Measurements from ENCODE around the gene TOM1L2.
A peak's percentile ranks its signal among the peaks of the same experiment; 100 is the strongest.
"Not testable (repeated sequence)": the region's sequence is repeated elsewhere in the genome, so short reads cannot be mapped to it uniquely, and the experiment has no call there.

TOM1L2 gene

DNA sequence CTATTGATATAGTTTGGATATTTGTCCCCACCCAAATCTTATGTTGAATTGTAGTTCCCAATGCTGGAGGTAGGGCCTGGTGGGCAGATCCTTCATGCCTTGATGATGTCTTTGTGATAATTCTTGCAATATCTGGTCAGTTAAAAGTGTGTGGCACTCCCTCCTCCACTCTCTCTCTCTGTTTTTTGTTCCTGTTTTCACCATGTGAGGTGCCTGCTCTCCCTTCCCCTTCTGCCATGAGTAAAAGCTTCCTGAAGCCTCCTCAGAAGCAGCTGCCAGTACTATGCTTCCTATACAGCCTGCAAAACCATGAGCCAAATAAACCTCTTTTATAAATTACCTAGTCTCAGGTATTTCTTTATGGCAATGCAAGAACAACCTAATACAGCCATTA lies 47.3 kb downstream of the TOM1L2 start:
- no peak for DNase-seq (ENCODE audit: low spot score)
- FAIRE-seq = no peak

DNA sequence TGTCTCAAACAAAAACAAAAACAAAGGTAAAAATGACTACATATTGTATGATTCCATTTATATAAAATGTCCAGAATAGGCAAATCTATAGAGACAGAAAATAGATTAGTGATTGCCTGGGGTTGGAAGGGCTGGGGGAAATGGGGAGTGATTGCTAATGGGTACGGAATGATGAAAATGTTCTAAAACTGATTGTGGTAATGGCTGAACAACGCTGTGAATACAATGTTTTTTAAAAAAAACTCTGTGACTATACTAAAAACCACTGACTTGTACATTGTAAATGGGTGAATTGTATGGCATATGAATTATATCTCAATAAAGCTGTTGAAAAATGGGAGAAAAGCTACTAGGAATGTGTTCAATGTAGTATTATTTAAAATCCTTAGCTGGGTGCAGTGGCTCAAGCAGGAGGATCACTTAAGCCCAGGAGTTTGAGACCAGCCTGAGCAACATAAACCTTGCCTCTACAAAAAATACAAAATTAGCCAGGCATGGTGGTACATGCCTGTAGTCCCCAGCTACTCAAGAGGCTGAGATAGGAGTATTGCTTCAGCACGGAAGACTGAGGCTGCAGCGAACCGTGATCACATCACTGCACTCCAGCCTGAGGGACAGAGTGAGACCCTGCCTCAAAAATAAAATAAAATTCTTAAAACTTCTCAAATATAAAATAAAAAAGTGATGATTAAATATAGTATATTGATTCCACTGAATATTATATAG lies 47.9 kb downstream of the TOM1L2 start:
- FAIRE-seq = no peak
- DNase-seq (ENCODE audit: low spot score) = no peak

DNA sequence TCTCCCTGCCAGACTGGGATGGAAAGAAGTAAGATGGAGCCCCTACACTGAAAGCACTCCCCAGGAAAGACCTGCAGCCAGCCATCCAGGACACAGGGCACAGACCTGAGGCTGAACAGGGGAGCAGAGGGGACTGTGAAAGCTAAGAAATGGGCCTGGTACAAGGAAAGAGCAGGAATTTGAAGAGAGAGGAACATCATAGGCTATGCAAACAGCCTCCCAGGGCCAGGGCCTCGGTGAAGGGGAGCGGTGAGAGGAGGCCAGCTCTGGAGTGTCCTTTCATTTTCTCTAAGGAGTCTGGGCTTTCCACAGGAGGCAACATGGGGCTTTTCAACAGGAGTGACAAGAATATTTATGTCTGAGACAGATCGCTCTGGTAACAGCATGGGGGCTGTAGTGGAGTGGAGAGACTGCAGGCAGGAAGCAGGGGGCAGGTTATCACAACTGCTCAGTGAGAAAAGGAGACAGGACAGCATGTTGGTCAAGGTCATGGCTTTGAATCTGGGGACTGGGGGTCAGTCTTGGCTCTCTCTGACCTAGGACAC lies 50.1 kb downstream of the TOM1L2 start:
- DNase-seq (ENCODE audit: low spot score) (peak; percentile 24), FAIRE-seq (no peak)

DNA sequence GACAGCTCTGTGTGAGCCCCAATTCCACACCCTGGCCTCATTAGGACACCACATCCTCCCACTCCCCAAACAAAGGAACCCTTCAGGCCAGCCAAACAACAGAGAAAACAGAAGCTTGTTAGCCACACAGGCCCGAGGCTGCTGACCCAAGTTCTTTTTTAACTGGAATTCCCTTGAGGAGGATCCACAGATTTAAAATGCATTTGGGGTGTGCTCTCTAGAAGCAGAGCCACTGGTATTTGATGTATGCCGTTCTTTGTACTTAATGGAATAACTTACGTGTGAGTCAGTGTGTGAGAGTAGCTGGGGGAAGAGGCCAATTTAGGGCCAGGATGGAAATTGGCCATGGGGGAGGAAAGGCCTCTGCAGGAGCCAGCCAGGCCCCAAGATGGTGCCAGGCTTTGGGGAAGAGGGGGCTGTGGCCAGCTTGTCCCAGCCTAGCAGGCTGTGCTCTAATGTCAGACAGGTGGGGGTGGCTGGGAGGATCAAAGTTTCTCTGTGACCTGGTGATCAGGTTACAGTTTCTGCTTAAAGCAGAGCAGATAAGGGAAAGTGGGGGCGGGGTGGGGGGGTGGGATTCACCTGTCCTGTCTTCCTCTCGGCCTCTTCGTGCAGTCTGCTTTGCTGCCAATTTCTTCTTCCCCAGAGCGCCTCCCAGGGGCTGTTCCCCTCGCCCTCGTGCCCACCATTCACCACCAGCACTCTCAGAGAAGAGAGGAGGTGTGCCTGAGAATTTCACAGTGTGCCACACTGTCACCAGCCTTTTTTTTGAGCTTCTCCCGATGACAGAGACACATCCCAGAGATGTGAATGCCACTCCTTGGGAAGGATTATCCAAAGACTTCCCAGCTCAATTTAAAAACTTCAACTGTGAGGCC lies 50.8 kb downstream of the TOM1L2 start:
- FAIRE-seq = peak; percentile 30
- peak; percentile 85 for DNase-seq (ENCODE audit: low spot score)

DNA sequence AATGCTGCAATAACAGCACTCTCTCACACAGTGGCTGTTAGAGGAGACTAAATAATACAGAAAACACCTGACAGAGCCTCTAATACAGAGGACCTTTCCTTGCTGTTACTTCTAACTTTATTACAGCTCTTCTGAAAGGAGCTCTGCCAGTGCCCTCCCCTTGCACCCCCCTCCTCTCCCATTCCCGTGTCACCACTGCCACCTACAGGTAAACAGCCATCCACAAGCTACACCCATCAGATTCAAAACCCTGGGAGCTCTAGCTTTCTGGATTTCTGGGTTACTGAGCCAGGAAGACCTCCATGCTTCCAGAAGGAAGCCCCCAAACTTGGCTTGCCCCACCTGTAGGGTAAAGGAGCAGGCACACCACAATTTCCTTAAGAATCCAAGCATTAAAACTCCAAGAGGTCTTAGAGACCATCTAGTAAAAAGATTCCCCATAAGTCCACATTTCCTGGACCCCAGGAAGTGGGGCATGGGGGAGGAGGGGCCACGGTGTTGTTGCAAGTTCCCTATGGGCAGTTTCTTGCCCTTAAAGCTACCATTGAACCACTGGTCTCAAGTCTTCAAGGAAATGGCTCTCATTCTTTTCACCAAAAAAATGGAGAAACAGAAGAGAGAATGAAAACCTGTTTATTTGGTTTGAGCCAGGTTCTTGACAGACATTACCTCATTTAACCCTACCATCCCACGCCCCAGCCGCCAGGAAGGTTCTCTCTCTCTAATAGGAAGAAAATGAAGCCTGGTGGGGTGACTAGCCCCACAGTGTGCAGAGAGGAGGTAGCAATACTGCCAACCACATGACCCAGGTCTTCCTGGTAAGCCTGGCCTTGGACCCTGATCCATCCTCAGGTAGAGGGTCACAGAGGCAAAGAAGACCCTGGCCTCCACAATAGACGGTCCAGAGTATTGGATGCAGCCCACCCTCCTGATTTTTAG lies 52.8 kb downstream of the TOM1L2 start:
- DNase-seq (ENCODE audit: low spot score) = peak; percentile 39
- no peak for FAIRE-seq

DNA sequence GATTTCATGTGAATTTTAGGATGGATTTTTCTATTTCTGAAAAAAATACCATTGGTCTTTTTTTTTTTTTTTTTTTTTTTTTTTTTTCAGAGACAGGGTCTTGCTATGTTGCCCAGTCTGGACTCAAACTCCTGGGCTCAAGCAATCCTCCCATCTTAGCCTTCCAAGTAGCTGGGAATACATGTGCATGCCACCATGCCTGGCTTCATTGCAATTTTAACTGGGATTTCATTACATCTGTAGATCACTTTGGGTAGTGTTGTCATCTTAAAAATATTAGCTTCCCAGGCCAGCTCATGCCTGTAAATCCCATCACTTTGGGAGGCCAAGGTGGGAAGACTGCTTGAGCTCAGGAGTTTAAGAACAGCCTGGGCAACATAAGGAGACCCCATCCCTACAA lies 54.8 kb downstream of the TOM1L2 start:
- DNase-seq (ENCODE audit: low spot score) (no peak), FAIRE-seq (no peak)

DNA sequence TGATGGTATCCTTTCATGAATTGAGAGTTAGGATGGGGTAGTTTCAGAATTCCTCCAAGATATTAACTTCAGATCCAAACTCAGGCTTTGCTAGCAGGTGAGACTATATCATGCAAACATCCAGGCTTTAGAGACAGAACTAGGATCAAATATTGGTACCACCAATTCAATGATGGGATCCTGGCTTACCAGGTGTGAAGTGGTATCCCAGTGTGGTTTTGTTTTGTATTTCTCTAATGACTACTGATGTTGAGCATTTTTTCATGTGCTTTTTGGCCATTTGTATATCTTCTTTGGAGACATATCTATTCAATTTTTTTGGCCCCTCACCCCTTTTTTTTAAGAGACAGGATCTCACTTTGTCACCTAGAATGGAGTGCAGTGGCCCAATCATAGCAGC lies 57.0 kb downstream of the TOM1L2 start:
- FAIRE-seq (no peak), DNase-seq (ENCODE audit: low spot score) (no peak)

DNA sequence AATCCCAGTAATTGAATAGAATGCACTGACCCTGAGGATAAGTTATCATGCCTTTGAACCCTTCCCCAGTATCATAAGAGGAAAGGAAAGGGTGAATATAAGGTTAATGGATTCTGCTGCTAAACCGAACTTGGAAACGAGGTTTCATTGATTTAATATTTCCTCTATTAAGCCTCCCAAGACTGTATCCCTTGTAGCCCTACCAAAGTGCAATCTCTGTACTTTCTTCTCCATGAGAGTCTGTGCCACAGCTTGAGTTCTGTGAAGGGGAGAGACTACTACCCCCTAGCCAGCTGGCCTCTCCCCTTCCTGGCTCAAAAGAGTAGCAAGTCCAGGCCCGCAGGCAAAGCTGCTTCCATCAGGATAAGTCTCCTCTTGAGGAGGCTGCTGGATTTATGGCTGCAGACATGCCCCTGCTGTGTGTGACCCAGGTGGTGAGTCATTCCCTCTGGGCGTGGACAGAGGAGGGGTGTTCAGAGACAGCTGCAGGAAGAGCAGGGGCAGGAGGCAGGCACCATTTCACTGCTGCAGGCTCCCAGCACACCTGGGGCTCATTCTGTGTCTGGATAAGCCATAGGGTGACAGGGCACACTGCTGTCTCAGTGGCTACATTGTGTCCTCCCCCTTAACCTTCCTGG lies 58.4 kb downstream of the TOM1L2 start:
- peak; percentile 74 for DNase-seq (ENCODE audit: low spot score)
- peak; percentile 78 for FAIRE-seq

DNA sequence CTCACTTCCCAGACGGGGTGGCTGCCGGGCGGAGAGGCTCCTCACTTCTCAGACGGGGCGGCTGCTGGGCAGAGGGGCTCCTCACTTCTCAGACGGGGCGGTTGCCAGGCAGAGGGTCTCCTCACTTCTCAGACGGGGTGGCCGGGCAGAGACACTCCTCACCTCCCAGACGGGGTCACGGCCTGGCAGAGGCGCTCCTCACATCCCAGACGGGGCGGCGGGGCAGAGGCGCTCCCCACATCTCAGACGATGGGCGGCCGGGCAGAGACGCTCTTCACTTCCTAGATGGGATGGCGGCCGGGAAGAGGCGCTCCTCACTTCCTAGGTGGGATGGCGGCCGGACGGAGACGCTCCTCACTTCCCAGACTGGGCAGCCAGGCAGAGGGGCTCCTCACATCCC lies 59.9 kb downstream of the TOM1L2 start:
- not testable (repeated sequence) for FAIRE-seq; DNase-seq (ENCODE audit: low spot score)

DNA sequence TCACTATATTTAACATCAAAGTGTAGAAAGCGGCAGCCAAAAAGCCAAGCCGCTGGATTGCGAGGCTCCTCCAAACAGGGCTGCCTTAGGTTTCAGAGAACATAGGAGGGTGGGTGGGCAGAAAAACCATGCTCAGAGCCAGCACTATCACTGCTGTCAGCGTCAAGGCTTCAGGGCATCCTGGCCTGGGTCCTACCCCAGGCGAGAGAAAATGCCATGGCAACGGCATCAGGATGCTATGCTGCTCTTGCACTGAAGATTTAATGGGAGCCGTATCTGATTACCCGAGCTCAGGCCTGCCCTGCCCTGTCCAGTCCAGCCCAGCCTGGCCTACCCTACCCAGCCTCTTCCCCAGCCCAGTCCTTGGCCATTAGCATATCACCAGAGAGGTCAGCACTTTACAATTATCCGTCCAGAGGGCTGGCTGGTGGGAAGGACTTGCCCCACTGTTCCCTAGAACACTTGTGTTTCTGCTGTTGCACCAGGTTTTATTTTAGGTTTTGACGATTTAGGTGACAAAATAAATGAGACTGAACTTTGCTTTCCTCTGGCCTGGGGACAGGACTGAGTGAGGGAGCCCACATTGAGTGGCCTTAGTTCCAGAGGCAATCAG lies 61.1 kb downstream of the TOM1L2 start:
- no peak for FAIRE-seq
- no peak for DNase-seq (ENCODE audit: low spot score)

DNA sequence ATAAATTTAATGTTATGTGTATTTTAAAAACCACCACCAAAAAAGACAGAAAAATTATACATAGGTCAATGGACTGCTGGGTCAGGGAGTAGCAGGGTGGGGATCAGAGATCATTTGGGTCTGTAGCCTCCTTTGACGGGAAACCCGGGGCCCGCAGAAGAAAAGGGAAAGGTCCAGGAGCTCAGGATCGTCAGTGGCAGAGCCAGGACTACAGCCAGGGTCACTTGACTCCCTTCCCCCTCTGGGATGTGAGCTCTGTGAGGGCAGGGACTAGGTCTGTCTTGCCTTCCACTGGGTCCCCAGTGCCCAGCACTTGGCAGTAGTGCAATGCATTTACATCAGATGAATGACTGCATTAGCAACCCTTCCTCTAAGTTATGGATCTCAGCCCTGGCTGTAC lies 62.1 kb downstream of the TOM1L2 start:
- FAIRE-seq (no peak), DNase-seq (ENCODE audit: low spot score) (no peak)

DNA sequence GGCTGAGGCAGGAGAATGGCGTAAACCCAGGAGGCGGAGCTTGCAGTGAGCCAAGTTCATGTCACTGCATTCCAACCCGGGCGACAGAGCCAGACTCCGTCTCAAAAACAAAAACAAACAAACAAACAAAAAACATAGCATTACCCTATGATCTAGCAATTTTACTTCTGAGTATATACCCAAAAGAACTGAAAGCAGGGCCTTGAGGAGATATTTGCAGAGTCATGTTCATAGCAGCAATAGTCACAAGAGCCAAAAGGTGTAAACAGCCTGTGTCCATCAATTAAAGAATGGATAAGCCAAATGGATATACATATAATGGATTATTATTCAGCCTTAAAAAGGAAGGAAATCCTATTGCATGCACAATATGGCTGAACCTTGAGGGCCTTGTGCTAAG lies 63.1 kb downstream of the TOM1L2 start:
- FAIRE-seq (no peak), DNase-seq (ENCODE audit: low spot score) (no peak)

DNA sequence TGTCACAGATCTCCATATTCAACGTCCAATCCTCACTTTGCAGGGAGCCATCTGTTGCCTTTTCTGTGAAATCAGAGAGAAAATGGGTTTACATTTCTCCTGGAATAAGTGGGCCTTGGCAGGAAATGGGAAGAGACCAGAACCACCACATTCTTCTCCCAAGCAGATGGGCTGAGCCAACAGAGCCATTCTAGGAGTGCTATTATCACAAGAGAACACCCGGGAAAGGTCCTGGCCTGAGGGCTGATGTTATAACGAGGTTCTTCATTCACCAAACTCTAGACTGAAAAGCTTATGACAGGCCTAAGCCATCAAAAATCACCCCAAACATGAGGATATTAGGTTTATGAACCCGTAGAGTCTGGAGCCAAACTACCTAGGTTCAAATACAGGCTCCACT lies 64.7 kb downstream of the TOM1L2 start:
- FAIRE-seq (no peak), DNase-seq (ENCODE audit: low spot score) (no peak)

DNA sequence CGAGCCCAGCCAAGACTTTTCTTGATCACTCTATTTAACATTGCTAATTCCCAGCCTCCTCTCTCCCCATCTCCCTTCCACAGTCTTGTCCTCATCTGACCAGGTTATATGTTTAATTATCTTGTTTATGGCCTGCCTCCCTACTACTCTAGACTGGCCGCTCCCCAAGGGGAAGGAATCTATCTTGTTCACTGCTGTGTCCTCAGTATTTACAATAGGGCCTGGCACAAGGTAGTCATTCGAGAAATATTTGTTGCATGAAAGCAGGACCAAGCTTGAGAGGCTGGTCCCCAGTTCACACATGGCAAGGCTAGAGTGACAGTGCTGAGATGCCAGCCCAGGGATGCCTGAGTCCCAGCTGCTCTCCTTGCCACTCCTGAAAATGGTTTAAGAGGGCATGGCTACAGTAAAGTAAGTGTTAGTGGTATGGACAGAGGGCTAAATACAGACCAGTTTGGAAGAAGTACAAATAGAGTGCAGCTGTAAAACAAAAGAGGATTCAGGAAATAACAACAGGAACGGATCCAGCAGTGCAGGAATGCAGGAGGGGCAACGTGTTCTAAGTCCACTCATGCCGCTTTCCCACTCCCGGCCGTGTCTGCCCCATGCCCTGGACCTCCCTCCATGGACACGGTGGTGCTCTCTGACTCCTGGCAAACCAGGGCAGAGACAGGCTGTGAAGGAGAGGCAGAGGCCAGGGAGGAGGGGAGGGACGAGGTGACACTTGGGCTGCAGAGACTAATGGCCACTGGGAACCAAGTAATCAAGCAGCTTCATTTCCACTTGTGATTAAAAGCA lies 65.6 kb downstream of the TOM1L2 start:
- DNase-seq (ENCODE audit: low spot score) = no peak
- no peak for FAIRE-seq

DNA sequence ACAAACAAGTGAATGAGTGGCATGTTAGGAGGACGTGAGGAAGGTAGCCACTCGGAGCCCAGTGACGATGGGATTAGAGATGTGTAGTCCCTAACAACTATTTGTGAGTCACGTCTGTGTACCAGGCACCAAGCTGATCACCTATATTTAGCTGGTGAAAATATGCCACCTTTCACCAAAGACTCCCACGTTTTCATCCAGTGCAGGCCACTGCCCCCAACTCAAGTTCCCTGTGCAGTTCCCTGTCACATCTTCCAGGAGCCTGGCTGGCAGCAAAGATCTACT lies 67.2 kb downstream of the TOM1L2 start:
- DNase-seq (ENCODE audit: low spot score) = no peak
- FAIRE-seq = no peak

DNA sequence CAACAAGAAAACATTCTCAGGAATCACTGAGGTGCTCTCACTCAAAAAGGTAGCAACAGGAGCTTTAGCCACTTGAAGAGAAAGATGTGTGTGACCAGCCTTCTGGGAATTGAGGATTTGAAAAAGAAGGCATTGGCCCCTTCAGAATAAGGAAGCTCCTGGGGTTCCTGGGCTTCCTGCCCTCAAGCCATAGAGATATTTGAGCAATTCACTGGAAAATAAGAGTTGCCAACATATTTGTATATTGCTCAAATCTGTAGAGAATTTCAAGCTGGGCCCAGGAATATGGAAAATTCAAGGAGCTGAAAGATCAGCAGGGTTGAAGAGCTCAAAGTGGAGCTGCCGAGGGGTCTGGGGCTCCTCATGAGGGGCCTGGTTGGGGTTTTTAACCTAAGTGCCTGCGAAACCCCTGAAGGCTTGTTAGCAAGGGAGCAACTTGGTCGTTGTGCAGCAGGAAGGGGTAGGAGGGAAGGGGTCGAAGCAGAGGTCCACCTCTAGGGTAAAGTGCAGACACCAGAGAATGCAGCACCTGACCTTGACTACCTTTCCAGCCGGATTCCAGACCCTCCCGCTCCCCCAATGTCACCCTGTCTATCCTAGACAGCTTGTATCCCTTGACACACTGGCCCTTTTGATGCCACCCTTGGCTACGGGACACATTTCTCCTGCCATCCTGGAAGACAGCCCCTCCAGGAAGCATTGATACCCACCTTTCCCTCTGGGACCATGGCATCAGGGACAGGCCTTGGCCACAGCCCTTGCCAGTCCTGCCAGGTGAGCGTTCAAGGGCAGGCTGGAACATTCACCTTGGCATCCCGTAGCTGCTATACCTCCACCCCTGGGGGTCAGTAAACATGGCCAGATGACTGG lies 67.8 kb downstream of the TOM1L2 start:
- no peak for FAIRE-seq
- no peak for DNase-seq (ENCODE audit: low spot score)

DNA sequence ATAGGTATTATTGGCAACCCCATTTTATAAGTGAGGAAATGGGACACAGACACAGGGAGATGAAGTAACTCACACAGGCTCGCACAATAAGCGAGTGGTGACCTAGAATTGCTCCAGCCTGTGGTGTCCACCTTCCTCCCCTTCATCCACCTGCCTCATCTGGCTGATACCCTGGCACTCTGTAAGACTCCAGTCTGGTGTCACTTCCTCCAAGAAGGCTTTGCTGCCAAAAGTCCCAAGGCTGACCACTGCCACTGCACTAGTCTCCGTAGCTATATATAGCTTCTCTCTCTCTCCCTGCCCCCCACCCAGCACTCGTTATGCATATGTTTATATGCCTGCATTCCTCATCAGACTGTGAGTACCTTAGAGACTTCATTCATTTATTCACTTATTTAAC lies 69.3 kb downstream of the TOM1L2 start:
- DNase-seq (ENCODE audit: low spot score) (no peak), FAIRE-seq (no peak)

DNA sequence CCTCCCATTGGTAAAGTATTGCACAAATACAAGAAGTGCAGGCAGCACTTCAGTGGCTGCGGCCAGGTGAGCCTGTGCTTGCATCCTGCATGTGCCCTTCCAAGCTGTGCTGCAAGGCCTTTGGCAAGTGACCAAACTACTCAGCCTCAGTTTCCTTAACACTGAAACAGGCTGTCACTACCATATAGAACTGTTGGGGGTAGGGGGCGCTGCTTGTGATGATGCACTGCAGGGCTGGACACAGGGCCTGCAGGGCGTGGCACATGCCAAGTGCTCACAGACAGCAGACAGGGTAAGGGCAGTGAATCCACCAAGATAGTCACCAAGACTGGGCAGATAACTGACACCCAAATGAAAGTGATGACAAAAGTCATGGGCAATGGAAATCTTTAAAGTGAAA lies 69.8 kb downstream of the TOM1L2 start:
- DNase-seq (ENCODE audit: low spot score) = no peak
- no peak for FAIRE-seq

Measured in RCC 7860 (cell line).